Thoracic aorta (tissue), 2 donors: ENCODE measurements around the gene DNM1. TPM values are rescaled to one million over a fixed set of nuclear protein-coding genes. Genes with fewer than 3 reads are reported as not detected.

Source experiments
- ATAC-seq: fragments of 150-250 bp; one replicate; pipeline ENCODE4 v1.8.0; 2017; ENCODE audit warnings: low read depth; ENCODE audit not compliant: insufficient number of reproducible peaks, low FRiP score
- DNase-seq: peaks from one replicate; pipeline ENCODE4 v3.0.0-alpha.2; 2020; ENCODE audit warnings: low spot score
- H3K27ac ChIP-seq, 2 donors: fragments of 200-600 bp; sonication (generic); 1 replicate in 1 of 2; 2 replicates in 1 of 2; pipeline ENCODE4 v1.5.1; 2016; ENCODE audit warnings: mild to moderate bottlenecking in 2 of 2, moderate library complexity in 2 of 2
- H3K27me3 ChIP-seq: fragments of 200-600 bp; sonication (generic); replicated peaks from 2 replicates; pipeline ENCODE4 v1.6.0; 2016; ENCODE audit warnings: mild to moderate bottlenecking; ENCODE audit not compliant: insufficient read depth
- H3K36me3 ChIP-seq: fragments of 200-600 bp; sonication (generic); one replicate; pipeline ENCODE4 v1.5.1; 2016
- H3K4me1 ChIP-seq, 2 donors: fragments of 200-600 bp; sonication (generic); 1 replicate in 1 of 2; 2 replicates in 1 of 2; pipeline versions ENCODE4 v1.5.1 to v1.6.0; 2016; ENCODE audit warnings: low read depth in 2 of 2, mild to moderate bottlenecking in 1 of 2; ENCODE audit not compliant: control insufficient read depth in 1 of 2
- H3K4me3 ChIP-seq: fragments of 200-600 bp; sonication (generic); 2 replicates; pipeline ENCODE4 v1.5.1; 2016; ENCODE audit warnings: mild to moderate bottlenecking
- H3K9me3 ChIP-seq: fragments of 200-600 bp; sonication (generic); 2 replicates; pipeline ENCODE4 v1.5.1; 2016
- total RNA-seq, 2 donors: library from RNA; depleted of rRNA; stranded (reverse); fragments of >200 nt; gene quantifications; one replicate each; pipeline versions ENCODE4 v1.1.0 to v1.2.3, GENCODE V29; 2016
- TF ChIP-seq, protein P1 (sequence below): fragments of 200-600 bp; sonication (generic); IDR thresholded peaks from one replicate; pipeline ENCODE4 v1.5.1; 2019; ENCODE audit warnings: antibody characterized with exemption

The DNM1 gene
- total RNA-seq, 2 donors from 2014 or later = 7.2 to 9.7 TPM

GRCh38 chr9:128280084-128280622 is 77.0 kb downstream of the DNM1 start:
- TF ChIP-seq, protein P1, sequence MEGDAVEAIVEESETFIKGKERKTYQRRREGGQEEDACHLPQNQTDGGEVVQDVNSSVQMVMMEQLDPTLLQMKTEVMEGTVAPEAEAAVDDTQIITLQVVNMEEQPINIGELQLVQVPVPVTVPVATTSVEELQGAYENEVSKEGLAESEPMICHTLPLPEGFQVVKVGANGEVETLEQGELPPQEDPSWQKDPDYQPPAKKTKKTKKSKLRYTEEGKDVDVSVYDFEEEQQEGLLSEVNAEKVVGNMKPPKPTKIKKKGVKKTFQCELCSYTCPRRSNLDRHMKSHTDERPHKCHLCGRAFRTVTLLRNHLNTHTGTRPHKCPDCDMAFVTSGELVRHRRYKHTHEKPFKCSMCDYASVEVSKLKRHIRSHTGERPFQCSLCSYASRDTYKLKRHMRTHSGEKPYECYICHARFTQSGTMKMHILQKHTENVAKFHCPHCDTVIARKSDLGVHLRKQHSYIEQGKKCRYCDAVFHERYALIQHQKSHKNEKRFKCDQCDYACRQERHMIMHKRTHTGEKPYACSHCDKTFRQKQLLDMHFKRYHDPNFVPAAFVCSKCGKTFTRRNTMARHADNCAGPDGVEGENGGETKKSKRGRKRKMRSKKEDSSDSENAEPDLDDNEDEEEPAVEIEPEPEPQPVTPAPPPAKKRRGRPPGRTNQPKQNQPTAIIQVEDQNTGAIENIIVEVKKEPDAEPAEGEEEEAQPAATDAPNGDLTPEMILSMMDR = no peak

GRCh38 chr9:128282500-128282899 is 79.3 kb downstream of the DNM1 start:
- H3K36me3 ChIP-seq = peaks cover 8% of the 10 kb centered on the region

More at GRCh38 chr9:128280084-128280622, 77.0 kb downstream of the DNM1 start:
- no peaks in the 10 kb centered on the region for H3K36me3 ChIP-seq
- no peaks in the 10 kb centered on the region for H3K27me3 ChIP-seq
- ATAC-seq (no peak), DNase-seq (no peak)
- no peaks in the 10 kb centered on the region for H3K9me3 ChIP-seq
- H3K4me3 ChIP-seq = no peak overlapping the region
- peaks cover 6 to 8% of the 10 kb centered on the region in 2 donors for H3K4me1 ChIP-seq
- no peak overlapping the region for H3K27ac ChIP-seq

GRCh38 chr9:128285033-128285784 is 82.0 kb downstream of the DNM1 start:
- Histone ChIP-seq H3K4me1 (no peaks in the 10 kb centered on the region), H3K27me3 (no peaks in the 10 kb centered on the region), H3K36me3 (peaks cover 15% of the 10 kb centered on the region), H3K4me3 (no peak overlapping the region), H3K9me3 (no peaks in the 10 kb centered on the region), H3K27ac (no peak overlapping the region)
- no peak for DNase-seq
- no peak for ATAC-seq
- TF ChIP-seq, protein P1 = no peak

More at GRCh38 chr9:128282500-128282899, 79.3 kb downstream of the DNM1 start:
- ATAC-seq = no peak
- no peaks in the 10 kb centered on the region for H3K9me3 ChIP-seq
- DNase-seq = no peak
- no peak overlapping the region for H3K27ac ChIP-seq
- TF ChIP-seq, protein P1 = no peak
- no peaks in the 10 kb centered on the region for H3K27me3 ChIP-seq
- peaks cover 0 to under 1% of the 10 kb centered on the region in 2 donors for H3K4me1 ChIP-seq
- no peak overlapping the region for H3K4me3 ChIP-seq

DNA sequence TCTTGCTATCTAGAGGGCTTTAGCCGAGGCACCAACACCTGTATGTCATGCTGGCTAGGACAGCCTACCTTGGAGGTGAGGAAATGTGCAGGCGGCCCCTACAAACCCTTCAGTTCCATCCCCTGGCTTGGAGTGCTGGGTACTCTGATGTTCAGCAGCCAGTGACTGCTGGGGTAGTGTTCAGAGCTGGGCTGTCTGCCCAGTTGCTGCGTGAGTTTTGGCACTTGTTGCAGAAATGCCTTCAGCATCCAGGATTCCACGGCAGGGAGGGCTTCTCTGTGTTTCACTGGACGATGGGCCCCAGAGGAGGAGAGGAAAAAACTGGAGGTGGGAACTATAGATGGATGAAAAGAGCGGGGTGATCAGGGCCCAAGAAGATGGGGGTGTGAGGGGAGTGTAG is 83.3 kb downstream of the DNM1 start:
- H3K27me3 ChIP-seq = no peaks in the 10 kb centered on the region
- TF ChIP-seq, protein P1 = no peak
- H3K27ac ChIP-seq = no peak overlapping the region
- DNase-seq (no peak), ATAC-seq (no peak)
- H3K36me3 ChIP-seq = peaks cover 15% of the 10 kb centered on the region
- no peaks in the 10 kb centered on the region for H3K4me1 ChIP-seq
- no peak overlapping the region for H3K4me3 ChIP-seq
- H3K9me3 ChIP-seq = no peaks in the 10 kb centered on the region

GRCh38 chr9:128288273-128289004 is 85.3 kb downstream of the DNM1 start:
- DNase-seq = no peak
- H3K9me3 ChIP-seq = no peaks in the 10 kb centered on the region
- no peak overlapping the region for H3K4me3 ChIP-seq
- no peak for ATAC-seq
- H3K27me3 ChIP-seq = no peaks in the 10 kb centered on the region
- no peak overlapping the region for H3K27ac ChIP-seq
- H3K36me3 ChIP-seq = peaks cover 15% of the 10 kb centered on the region
- TF ChIP-seq, protein P1 = no peak
- H3K4me1 ChIP-seq = no peaks in the 10 kb centered on the region
